Heart right ventricle (tissue), 16 donors: ENCODE results near the gene CD247. TPM values are rescaled to one million over a fixed set of nuclear protein-coding genes. Genes with fewer than 3 reads are reported as not detected.
A peak's percentile ranks its signal among the peaks of the same experiment; 100 is the strongest.

Source experiments
- ATAC-seq, 8 donors: fragments of 200-7000 bp; cut with Tn5 transposase; one replicate each; pipeline ENCODE4 v1.9.1; 2020; ENCODE audit warnings: mild to moderate bottlenecking in 8 of 8, moderate library complexity in 8 of 8, moderate number of reproducible peaks in 1 of 8
- DNase-seq, 2 donors: peaks; one replicate each; pipeline ENCODE4 v3.0.0-alpha.2; 2020
- H3K27ac ChIP-seq, 10 donors: fragments of 200-600 bp; sonication (generic) in 2 of 10; one replicate each; pipeline versions ENCODE4 v1.5.0 to v1.8.0; 2020 to 2022; ENCODE audit warnings: mild to moderate bottlenecking in 3 of 10
- H3K27me3 ChIP-seq, 7 donors: fragments of 200-600 bp; one replicate each; pipeline ENCODE4 v1.8.0; 2021 to 2022; ENCODE audit warnings: mild to moderate bottlenecking in 2 of 7
- H3K36me3 ChIP-seq, 9 donors: fragments of 200-600 bp; sonication (generic) in 1 of 9; one replicate each; pipeline versions ENCODE4 v1.5.0 to v1.8.0; 2020 to 2022; ENCODE audit warnings: mild to moderate bottlenecking in 2 of 9
- H3K4me1 ChIP-seq, 9 donors: fragments of 200-600 bp; sonication (generic) in 1 of 9; one replicate each; pipeline versions ENCODE4 v1.5.0 to v1.8.0; 2020 to 2022; ENCODE audit warnings: mild to moderate bottlenecking in 4 of 9
- H3K4me3 ChIP-seq, 10 donors: fragments of 200-600 bp; sonication (generic) in 2 of 10; one replicate each; pipeline versions ENCODE4 v1.5.0 to v1.8.0; 2020 to 2022; ENCODE audit warnings: mild to moderate bottlenecking in 7 of 10, moderate library complexity in 2 of 10
- H3K9me3 ChIP-seq, 11 donors: fragments of 200-600 bp in 10 of 11; sonication (generic) in 2 of 11; one replicate each; pipeline versions ENCODE4 v1.5.0 to v1.8.0; 2013 to 2022; ENCODE audit warnings: mild to moderate bottlenecking in 2 of 11, control low read depth in 1 of 11, moderate library complexity in 1 of 11
- WGBS, 2 donors: extraction: QIAGEN DNeasy Blood & Tissue Kit; methylation state at CpG; one replicate each; pipeline ENCODE4 v1.1.7; 2013; ENCODE audit warnings: inconsistent platforms in 1 of 2; 5-methylcytosine and 5-hydroxymethylcytosine counted together
- intact Hi-C, 10 donors: fragments of 100-400 bp; cut with DNase I; formaldehyde crosslinking; loops; one replicate each; pipeline versions ENCODE4 v1.11.1 to v1.14.2; 2022
- polyA plus RNA-seq, 2 donors: library from polyadenylated mRNA; stranded (reverse); fragments of 200-250 nt; gene quantifications; one replicate each; pipeline ENCODE4 v1.2.3, GENCODE V29; 2013
- total RNA-seq, 10 donors: library from RNA; stranded (reverse); fragmentation: NEBNext Ultra II Directional in 3 of 10; extraction: Animal tissue kit (Norgen Biotek cat#: 25700) in 3 of 10; gene quantifications; one replicate each; pipeline versions ENCODE4 v1.2.1 to v1.2.4, GENCODE V29; 2021 to 2023
- TF ChIP-seq, protein P1 (sequence below), 9 donors: fragments of 200-600 bp; sonication (generic) in 2 of 9; IDR thresholded peaks; one replicate each; pipeline versions ENCODE4 v1.5.0 to v1.8.0; 2021 to 2022; ENCODE audit warnings: antibody characterized with exemption in 9 of 9, mild to moderate bottlenecking in 5 of 9, moderate library complexity in 1 of 9
- donor health status: Arrhythmogenic right ventricular cardiomyopathy.
- donor health status: ischemic (EF 13 %, LVEDD 7.1; RV severe dilation, severe dysfunction).
- donor health status: healthy with polysubstance abuse.
- donor health status: DM: no; HTN: yes; CAD: no.
- donor health status: DM: no; HTN: no; CAD: no.
- donor health status: ischemic (EF 25% LVEDD 6.9; RV normal size, moderate dysfunction).
- donor health status: ischemic (EF 25% LVEDD 5.7; RV mildly dilated, moderate dysfunction).
- donor health status: healthy.
- donor health status: DM: yes; HTN: yes; CAD: no.
- donor health status: Ischemic cardiomyopathy.
- donor health status: ischemic (EF 35%, LVEDD 5.7; RV mildly dilated, moderate dysfunction).
- donor health status: nonischemic (EF 11% LVEDD 7.7; RV severe dilation, severe dysfunction).
- donor health status: DM: yes; HTN: yes; CAD: no.
- donor health status: PGD.
- donor health status: ischemic (EF 29% LVEDD 5.4; RV normal size, mild dysfunction).
- donor health status: nonischemic (EF 23%, LVEDD 6.1; RV moderate dilation, normal function).

The CD247 gene
- total and polyA plus RNA-seq, 12 donors = 0.31 to 6.5 (median 0.66) TPM; not detected in 1

DNA sequence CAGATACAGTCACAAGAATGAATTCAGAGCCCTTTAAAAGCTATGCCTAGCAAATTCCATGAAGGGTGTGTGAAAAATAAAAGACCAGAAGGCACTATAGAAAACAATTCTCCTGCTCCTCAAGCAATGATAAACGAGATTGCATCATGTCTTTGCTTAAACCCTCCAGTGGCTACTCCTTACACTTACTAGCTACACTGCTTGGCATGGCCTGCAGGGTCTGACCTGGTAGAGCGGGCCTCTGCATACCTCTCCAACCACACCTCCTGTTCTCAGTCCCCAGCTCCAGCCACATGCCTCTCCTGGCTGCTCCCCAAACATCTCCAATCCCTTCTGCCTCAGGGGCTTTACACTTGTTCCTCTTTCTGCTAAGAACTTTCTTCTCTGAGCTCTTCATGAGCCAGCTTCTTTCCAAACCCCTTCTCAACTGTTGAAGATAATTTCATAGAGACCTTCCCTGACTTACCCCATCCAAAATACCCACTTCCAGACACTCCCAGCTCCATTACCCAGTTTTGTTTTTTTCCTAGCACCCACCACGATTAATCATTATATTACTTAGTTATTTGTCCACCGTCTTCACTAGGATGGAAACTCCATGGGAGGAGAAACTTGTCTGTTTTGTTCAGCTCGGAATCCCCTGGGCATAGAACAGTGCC is 46.4 kb upstream of the CD247 start:
- DNase-seq = no peak
- Histone ChIP-seq H3K36me3 (no peaks in the 10 kb centered on the region), H3K9me3 (no peaks in the 10 kb centered on the region), H3K27me3 (no peaks in the 10 kb centered on the region), H3K4me3 (no peak overlapping the region), H3K4me1 (peaks cover 0 to 49% (median 25%) of the 10 kb centered on the region in 9 donors), H3K27ac (peak overlapping the region in 1 of 10 donors; percentile 61)
- intact Hi-C loops = no loop called here
- WGBS, 2 donors = 81 to 85% methylated on average over 5 of the region's 5 CpGs
- ATAC-seq = peak in 4 of 8 donors; percentile 48 to 62 (median 56)
- TF ChIP-seq, protein P1, sequence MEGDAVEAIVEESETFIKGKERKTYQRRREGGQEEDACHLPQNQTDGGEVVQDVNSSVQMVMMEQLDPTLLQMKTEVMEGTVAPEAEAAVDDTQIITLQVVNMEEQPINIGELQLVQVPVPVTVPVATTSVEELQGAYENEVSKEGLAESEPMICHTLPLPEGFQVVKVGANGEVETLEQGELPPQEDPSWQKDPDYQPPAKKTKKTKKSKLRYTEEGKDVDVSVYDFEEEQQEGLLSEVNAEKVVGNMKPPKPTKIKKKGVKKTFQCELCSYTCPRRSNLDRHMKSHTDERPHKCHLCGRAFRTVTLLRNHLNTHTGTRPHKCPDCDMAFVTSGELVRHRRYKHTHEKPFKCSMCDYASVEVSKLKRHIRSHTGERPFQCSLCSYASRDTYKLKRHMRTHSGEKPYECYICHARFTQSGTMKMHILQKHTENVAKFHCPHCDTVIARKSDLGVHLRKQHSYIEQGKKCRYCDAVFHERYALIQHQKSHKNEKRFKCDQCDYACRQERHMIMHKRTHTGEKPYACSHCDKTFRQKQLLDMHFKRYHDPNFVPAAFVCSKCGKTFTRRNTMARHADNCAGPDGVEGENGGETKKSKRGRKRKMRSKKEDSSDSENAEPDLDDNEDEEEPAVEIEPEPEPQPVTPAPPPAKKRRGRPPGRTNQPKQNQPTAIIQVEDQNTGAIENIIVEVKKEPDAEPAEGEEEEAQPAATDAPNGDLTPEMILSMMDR (IDR thresholded peaks at IDR 0.05) = no peak

DNA sequence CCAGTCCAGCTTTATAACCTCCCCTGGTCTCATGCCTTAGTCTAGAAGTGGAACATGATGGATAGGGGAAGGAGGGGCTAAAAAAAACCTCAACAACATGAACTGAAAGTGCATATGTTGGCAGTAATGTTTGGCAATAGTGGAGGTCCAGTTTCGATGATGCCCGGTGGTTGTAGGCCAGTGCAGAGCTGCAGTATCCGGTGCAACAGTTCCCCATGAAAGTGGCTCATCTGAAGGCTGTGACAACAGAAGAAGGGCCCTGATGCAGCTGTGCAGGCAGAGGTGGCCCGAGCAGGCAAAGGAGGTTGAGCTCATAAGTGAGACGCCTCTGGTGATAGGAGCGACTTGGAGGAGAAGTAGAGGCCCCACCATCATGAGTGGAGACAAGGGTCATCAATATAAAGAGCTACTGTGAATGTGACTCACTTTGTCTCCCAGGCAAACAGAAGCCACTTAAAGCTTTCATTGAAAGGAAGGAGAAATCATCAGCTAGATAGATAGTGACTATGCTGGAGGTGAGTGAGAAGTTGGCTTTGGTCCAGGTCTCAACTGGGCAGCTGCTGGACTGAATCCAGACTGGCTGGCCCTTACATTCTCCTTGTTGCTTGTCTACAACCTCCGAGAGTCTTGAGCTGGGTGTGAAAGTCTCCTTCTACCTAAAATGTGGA is 45.4 kb upstream of the CD247 start:
- Histone ChIP-seq H3K4me1 (peaks cover 0 to 49% (median 25%) of the 10 kb centered on the region in 9 donors), H3K27ac (peak overlapping the region in 1 of 10 donors; percentile 61), H3K4me3 (no peak overlapping the region), H3K36me3 (no peaks in the 10 kb centered on the region), H3K27me3 (no peaks in the 10 kb centered on the region), H3K9me3 (no peaks in the 10 kb centered on the region)
- ATAC-seq = peak; percentile 17 to 83 (median 69)
- intact Hi-C loops = no loop called here
- peak in 1 of 2 donors; percentile 30 for DNase-seq
- WGBS, 2 donors = 69 to 70% methylated on average over 7 of the region's 7 CpGs
- TF ChIP-seq, protein P1 (IDR thresholded peaks at IDR 0.05) = no peak

DNA sequence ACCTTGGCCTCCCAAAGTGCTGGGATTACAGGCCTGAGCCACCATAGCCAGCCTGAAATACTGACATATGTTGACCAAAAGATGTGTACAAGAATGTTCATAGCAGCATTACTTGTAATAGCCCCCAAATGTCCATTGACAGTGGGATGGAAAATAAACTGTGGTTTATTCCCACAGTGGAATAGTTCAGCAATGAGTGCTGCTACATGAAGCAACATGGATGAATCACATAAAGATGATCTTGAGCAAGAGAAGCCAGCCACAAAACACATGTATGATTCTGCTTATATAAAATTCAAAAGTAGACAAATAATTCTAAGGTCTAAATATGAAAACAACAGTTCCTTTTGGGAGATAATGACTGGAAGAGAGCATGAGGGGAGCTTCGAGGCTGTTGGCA is 44.4 kb upstream of the CD247 start:
- WGBS, 2 donors = 91 to 97% methylated on average over 1 of the region's 1 CpG
- Histone ChIP-seq H3K27ac (peak overlapping the region in 1 of 10 donors; percentile 55), H3K36me3 (no peaks in the 10 kb centered on the region), H3K9me3 (no peaks in the 10 kb centered on the region), H3K27me3 (no peaks in the 10 kb centered on the region), H3K4me3 (no peak overlapping the region), H3K4me1 (peaks cover 0 to 49% (median 22%) of the 10 kb centered on the region in 9 donors)
- no peak for ATAC-seq
- no peak for DNase-seq
- intact Hi-C loops = no loop called here
- TF ChIP-seq, protein P1 (IDR thresholded peaks at IDR 0.05) = no peak

DNA sequence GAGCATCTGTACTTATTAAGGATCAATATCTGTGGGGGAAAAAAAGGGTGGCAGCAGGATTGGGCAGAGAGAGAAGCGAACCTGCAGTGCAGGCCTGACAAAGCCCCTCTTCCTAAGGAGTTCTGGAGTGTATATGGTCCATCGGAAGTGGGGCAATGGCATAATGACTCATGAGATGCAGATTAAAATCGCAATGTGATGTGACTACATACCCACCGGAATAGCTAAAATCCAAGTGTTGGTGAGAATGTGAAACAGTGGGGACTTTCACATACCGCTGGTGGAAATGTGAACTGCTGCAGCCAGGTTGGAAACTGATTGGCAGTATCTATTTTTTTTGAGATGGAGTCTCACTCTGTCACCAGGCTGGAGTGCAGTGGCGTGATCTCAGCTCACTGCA is 43.4 kb upstream of the CD247 start:
- DNase-seq (no peak), ATAC-seq (no peak)
- Histone ChIP-seq H3K4me3 (no peak overlapping the region), H3K27ac (no peak overlapping the region), H3K36me3 (no peaks in the 10 kb centered on the region), H3K27me3 (no peaks in the 10 kb centered on the region), H3K9me3 (no peaks in the 10 kb centered on the region), H3K4me1 (peaks cover 0 to 40% (median 14%) of the 10 kb centered on the region in 9 donors)
- TF ChIP-seq, protein P1 (IDR thresholded peaks at IDR 0.05) = no peak
- intact Hi-C loops = no loop called here
- 93% methylated on average over 6 of the region's 6 CpGs for WGBS, 2 donors
